Measurements from ENCODE around the gene PUS10.
"Not testable (repeated sequence)": the region's sequence is repeated elsewhere in the genome, so short reads cannot be mapped to it uniquely, and the experiment has no call there.

Gene PUS10

GRCh38 chr2:60926741-60927552 lies 91.1 kb downstream of the PUS10 start:
- no peak for DNase-seq

DNA sequence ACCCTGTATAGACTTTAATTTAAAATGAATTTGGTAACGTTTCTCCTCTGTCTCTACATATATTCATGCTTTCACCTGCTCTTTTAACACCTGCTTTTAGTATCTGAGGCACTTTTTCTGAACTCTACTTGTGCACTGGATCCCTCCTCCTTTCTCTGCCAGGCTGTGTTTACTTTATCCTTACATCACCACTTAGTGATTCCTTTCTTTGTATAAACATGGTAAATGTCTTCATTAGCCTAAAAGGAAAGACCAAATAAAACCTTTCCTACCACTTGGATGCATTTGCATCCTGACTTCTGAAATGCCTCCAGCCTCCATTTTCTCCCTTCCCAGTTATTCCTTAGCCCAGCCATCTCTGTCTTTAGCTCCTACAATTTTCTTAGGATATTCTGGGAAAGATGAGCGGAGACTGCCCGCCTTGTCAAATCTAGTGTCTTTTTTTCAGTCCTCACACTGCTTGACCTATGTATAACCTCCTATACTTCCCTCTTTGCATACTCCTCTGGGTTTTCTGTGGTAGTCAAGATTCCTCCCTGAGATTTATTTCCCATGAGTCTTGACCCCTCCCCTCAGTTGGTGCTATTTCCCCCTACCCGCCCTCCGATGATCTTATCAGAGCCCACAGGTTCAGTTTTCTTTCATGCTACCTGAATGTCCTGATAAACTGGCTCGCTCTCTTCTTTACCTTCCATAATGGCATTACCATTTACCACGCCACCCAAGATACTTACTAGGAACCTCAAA lies 91.9 kb downstream of the PUS10 start:
- no peak for DNase-seq

- no peak for DNase-seq
These were observed 110.7 kb downstream of the PUS10 start for GRCh38 chr2:60907329-60907728.

- no peak for DNase-seq
These were observed 111.7 kb downstream of the PUS10 start for GRCh38 chr2:60906395-60906794.

- DNase-seq = not testable (repeated sequence)
These were observed 112.2 kb downstream of the PUS10 start for GRCh38 chr2:60905867-60906266.

- DNase-seq = not testable (repeated sequence)
These were observed 116.8 kb downstream of the PUS10 start for GRCh38 chr2:60901296-60901695.

DNA sequence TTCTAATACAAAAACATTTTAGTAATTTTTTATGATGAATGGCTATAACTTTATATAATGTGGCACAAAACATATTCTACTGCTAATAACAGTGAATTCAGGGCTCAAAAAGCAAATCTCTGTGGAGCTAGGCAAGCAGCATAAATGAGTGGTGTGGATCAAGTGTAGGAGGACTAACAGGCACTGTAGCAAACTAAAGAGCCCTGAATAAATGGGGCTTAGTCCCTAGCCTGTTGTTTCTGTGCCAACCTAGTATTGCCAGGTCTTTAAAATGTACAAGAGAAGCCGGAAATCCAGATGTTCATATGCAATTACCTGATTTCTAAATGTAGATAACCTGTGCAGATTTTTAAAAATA lies 118.2 kb downstream of the PUS10 start:
- DNase-seq = no peak

DNA sequence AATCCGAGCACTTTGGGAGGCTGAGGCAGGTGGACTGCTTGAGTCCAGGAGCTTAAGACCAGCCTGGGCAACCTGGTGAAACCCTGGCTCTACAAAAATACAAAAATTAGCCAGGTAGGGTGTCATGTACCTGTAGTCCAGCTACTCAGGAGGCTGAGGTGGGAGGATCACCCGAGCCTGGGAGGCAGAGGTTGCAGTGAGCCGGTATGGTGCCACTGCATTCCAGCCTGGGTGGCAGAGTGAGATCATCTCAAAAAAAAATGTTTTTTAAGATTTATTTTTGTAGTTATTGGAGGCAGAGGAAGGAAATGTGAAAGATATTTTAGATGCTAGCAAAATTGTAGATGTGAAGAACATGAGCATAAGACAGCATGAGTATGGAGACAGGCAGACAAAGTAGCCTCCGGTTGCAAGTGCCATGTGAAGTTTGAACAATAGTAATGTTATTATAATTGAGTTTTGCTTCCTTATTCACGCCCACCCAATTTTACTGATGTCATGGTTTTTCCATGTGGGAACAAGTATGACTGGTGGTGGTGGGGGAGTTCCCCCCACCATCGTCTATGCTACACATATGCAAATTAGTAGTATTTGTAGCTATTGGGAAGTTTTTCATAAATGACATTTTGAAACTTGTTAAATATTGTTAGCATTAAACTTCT lies 118.7 kb downstream of the PUS10 start:
- no peak for DNase-seq

DNA sequence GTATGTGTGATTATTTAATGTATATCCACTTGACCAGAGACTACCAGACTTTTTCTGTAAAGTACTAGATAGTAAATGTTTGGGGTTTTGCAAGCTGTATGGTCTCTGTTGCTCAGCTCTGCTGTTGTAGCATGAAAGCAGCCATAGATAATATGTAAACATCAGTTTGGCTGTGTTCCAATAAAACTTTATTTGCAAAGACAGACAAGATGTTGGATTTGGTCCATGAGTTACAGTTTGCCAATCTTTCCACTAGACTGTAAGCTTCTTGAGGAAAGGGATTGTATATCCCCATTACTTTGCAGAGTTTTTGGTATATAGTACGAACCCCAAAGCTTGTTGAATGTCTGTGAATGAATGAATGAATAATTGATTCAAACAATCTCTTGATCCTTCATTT lies 119.5 kb downstream of the PUS10 start:
- DNase-seq = no peak

Measured in hippocampal formation (tissue), 2 donors.